Uterus (tissue), 2 donors: ENCODE measurements around the gene TRIO.

Experiments used
- CTCF ChIP-seq, 4 experiments: fragments of 200-600 bp in 2 of 4; fragments of 450-650 bp in 2 of 4; sonication (generic) in 2 of 4; IDR thresholded peaks; one replicate each; pipeline ENCODE4 v1.5.1; 2016 to 2019; ENCODE audit warnings: antibody characterized with exemption in 4 of 4, mild to moderate bottlenecking in 2 of 4, moderate library complexity in 1 of 4
- POLR2A ChIP-seq, 2 donors: fragments of 450-650 bp; IDR thresholded peaks; one replicate each; pipeline ENCODE4 v1.6.1; 2016; ENCODE audit warnings: antibody characterized with exemption in 2 of 2, mild to moderate bottlenecking in 1 of 2, moderate library complexity in 1 of 2

GRCh38 chr5:14438195-14438606 is 295.1 kb downstream of the TRIO start:
- no peak for TF ChIP-seq CTCF (IDR thresholded peaks at IDR 0.05)
- TF ChIP-seq POLR2A (IDR thresholded peaks at IDR 0.05): no peak
